Measurements from ENCODE around the gene LMAN1L.
A peak's percentile ranks its signal among the peaks of the same experiment; 100 is the strongest.

Gene LMAN1L

DNA sequence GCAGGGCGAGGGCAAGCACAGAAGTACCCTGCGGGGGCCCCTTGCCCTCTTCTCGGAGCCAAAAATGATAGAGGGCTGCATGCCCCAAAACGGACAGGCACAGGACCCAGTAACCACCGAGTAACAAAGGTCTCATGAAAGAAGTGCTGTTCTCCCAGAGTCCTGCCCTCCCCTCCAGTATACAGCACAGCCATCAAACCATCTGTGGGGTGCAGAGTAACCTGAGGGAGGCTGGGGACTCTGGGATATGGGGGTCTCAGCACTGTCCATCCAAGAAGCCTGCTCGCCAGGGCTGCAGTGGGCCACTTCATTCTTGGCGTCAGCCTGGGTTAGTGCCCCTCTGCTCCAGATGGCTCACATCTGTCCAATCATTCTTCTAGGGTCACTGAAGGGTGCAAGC, 24.2 kb downstream of the LMAN1L start:
- no peak for TF ChIP-seq CTCF (IDR thresholded peaks at IDR 0.05; ENCODE audit: low read depth, low read length)

DNA sequence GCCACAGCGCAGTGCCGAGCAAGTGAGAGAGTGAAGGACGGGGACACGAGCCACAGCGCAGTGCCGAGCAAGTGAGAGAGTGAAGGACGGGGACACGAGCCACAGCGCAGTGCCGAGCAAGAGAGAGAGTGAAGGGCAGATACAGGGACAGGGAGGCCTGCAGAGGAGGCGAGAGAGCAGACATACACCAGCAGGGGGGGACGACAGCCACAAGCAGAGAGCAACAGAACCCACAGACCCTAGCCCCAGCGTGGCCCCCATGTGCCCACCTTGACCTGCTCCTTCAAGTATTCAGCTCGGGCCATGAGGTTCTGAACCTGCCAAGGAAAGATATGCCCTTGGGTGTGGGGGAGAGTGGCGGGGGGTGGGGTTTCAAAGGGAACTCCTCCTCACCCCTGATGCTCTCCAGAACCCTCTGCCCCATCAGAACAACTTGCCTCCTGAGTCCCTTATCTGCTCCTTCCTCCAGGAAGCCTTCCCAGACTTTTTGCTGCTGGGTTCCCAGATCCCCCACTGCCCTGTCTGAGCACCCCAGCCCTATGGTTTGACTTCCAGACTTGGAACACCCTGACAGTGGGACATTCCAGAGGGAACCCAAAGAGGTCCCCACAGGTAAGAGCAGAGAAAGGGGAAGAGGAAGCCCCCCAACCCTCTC, 25.0 kb downstream of the LMAN1L start:
- no peaks in the 10 kb centered on the region for H3K27me3 ChIP-seq (ENCODE audit: insufficient read depth, low read depth, severe bottlenecking)
- DNase-seq: no peak
- peaks cover 48% of the 10 kb centered on the region for H3K36me3 ChIP-seq
- no peak overlapping the region for H3K4me3 ChIP-seq (ENCODE audit: low read depth, low read length)
- TF ChIP-seq CTCF (IDR thresholded peaks at IDR 0.05; ENCODE audit: low read depth, low read length): peak; percentile 33
- no peak overlapping the region for H3K27ac ChIP-seq
- no peaks in the 10 kb centered on the region for H3K9me3 ChIP-seq (ENCODE audit: severe bottlenecking)

More for the DNA sequence above, 24.2 kb downstream of the LMAN1L start:
- Histone ChIP-seq H3K9me3 (ENCODE audit: severe bottlenecking) (no peaks in the 10 kb centered on the region), H3K4me3 (ENCODE audit: low read depth, low read length) (no peak overlapping the region), H3K36me3 (peaks cover 45% of the 10 kb centered on the region), H3K27ac (no peak overlapping the region), H3K27me3 (ENCODE audit: insufficient read depth, low read depth, severe bottlenecking) (no peaks in the 10 kb centered on the region)
- no peak for DNase-seq

DNA sequence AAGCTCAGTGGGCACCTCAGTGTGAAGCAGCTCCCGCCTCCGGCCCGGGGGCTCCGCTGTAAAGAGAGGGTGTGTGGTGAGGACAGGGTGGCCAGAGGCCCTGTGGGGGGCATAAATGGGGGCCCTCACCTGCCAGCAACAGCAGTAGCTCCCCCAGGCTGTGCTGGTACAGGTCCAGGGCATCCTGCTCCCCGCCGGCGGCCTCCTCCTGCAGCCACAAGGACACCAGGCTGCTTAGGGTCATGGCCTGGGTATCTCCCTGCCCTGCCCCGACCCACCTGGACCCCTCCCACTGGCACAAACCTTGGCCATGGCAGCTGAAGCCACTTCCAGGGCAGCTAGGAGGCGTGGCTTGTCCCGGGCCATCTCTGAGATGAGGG, 25.5 kb downstream of the LMAN1L start:
- H3K27ac ChIP-seq: no peak overlapping the region
- no peak overlapping the region for H3K4me3 ChIP-seq (ENCODE audit: low read depth, low read length)
- no peak for TF ChIP-seq CTCF (IDR thresholded peaks at IDR 0.05; ENCODE audit: low read depth, low read length)
- no peak for DNase-seq
- no peaks in the 10 kb centered on the region for H3K9me3 ChIP-seq (ENCODE audit: severe bottlenecking)
- no peaks in the 10 kb centered on the region for H3K27me3 ChIP-seq (ENCODE audit: insufficient read depth, low read depth, severe bottlenecking)
- H3K36me3 ChIP-seq: peaks cover 48% of the 10 kb centered on the region

DNA sequence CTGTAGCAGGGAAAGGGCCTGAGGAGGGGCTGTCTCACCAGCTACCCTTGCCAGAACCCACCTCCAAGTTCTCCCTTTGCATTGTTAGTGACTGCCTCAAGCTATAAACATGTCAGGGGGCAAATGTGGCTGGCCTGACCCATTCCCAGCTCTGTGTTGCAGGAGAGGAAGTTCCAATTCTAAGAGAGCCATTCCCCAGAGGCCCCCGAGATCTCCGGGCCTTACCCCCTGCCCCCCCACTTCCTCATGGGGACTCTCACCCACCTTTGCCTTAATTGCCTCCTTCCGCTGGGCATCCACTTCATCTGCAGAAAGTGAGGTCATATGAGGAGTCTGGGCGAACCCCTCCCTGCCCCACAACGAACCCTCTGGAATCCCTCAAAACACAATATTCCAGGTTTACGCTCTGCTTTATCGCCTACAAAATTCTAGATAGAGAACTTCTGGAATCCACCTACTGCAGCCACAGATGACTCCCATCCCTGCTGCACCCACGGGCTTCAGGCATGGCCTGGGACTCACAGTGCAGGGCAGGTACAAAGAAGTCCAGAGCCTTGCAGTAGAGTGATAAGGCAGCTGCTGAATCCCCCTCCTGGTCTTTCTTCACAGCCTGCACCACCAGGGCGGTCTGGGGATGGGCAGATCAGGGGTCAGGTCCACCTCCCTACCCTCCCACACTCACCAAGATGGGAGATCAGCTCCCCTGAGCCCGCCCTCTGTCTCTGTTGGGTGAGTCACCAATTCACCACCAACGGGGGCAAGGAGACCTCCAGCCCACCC, 26.3 kb downstream of the LMAN1L start:
- Histone ChIP-seq H3K9me3 (ENCODE audit: severe bottlenecking) (no peaks in the 10 kb centered on the region), H3K27ac (no peak overlapping the region), H3K4me3 (ENCODE audit: low read depth, low read length) (no peak overlapping the region), H3K27me3 (ENCODE audit: insufficient read depth, low read depth, severe bottlenecking) (no peaks in the 10 kb centered on the region), H3K36me3 (peaks cover 48% of the 10 kb centered on the region)
- no peak for DNase-seq
- TF ChIP-seq CTCF (IDR thresholded peaks at IDR 0.05; ENCODE audit: low read depth, low read length): no peak

DNA sequence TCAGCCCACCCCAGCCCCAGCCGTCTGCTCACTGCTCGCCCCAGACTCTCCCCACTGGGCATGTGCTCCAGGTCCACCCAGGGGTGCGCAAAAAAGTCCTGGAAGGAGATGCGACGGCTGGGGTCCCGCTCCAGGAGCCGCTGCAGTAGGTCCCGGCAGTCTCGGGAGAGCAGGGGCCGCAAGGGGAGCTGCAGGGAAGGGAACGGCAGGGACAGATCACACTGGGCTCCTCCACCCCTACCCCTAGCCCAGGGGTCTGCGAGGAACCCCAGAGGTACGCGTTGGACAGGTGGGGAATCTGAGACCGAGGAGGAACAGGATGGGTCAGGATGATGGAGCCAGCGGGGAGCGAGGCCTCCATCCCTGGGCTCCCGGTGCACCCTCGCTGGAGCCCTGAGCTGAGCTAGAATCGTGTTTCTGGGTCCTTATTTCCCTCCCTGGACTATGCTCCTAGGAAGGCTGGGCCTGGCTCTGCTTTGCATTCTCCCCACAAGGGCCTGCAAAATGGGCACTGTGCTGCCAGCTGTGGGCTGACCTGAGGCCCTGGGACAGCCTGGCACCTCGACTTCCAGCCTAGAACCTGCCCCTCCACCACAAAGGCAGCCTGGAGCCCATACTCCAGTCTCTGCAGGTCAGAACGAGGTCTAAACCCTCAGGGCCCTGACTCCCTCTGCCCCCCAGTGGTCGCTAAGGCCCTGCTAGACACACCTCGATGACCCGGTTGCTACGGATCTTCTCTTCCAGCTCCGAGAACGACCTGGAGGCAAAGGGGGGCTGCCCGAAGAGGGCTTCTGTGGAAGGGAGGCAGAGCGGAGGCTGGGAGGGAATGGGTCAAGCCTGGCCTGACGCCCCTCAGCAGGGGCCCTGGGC, 27.1 kb downstream of the LMAN1L start:
- no peak overlapping the region; the same call in 1 of the 2 replicates for H3K27ac ChIP-seq
- no peaks in the 10 kb centered on the region for H3K27me3 ChIP-seq (ENCODE audit: insufficient read depth, low read depth, severe bottlenecking)
- H3K36me3 ChIP-seq: peaks cover 48% of the 10 kb centered on the region
- DNase-seq: peak; percentile 56
- peak; percentile 58 for TF ChIP-seq CTCF (IDR thresholded peaks at IDR 0.05; ENCODE audit: low read depth, low read length)
- no peaks in the 10 kb centered on the region for H3K9me3 ChIP-seq (ENCODE audit: severe bottlenecking)
- no peak overlapping the region for H3K4me3 ChIP-seq (ENCODE audit: low read depth, low read length)
